Stimulated activated CD4-positive, alpha-beta T cell treated with anti-CD3 and anti-CD28 coated beads, Interleukin-1b, Interleukin-23, amount 100 ng/mL, for 48 hours (primary cell): ENCODE data around the gene P2RX7.

Source experiments
- DNase-seq: peaks from one replicate; pipeline ENCODE4 v3.0.0-alpha.2; 2020

The P2RX7 gene

GRCh38 chr12:121111684-121112083 is 21.0 kb upstream of the P2RX7 start:
- DNase-seq = no peak

DNA sequence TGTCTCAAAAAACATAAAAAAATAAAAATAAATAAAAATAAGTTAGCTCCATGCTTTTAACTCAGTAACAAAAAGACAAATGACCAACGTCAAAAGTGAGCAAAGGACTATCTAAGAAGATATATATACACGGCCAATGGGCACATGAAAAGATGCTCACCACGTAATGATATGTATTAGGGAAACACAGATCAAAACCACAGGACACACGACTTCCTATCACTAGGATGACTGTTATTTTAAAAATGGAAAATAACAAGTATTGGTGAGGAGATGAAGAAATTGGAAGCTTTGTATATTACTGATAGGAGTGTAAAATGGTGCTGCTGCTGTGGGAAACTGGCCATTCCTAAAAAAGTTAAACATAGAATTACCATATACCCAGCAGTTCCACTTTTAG is 20.2 kb upstream of the P2RX7 start:
- no peak for DNase-seq

DNA sequence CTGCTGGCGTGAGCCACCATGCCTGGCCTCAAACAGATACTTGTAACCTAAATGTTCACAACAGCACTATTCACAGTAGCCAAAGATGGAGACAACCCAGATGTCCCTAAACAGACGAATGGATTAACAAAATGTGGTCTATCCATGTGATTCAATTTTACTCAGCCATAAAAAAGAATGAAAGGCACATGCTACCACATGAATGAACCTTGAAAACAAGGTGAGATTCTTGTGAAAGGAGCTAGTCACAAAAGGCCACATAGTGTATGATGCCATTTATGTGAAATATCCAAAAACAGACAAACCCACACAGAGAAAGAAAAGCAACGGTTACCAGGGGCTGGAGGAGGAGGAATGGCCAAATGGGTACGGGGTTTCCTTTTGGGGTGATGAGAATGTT is 19.6 kb upstream of the P2RX7 start:
- DNase-seq = no peak

DNA sequence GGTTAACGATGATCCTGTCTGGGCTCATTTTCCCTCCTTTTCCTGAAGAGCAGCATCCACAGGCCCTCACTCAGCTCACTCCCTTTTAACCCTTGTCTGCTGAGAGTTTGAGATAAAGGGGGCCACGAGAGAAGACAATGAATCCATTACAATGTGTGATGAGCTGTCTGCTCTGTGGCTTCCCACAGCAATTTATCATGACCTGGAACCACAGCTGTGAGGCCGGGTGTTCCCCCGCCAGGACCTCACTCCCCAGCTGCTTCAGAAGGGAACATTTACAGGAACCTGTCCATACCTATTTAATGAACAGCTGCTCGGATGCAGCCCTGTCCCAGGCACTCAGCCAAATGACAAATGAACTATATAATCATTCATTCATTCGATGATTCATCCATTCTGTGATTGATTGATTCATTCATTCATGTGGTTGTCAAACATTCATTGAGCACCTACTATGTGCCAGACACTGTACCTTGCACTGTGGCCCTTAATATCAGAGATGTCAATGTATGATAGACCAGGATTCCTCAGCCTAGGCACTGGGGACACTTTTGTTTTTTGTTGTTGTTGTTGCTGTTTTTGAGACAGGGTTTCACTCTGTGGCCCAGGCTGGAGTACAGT is 18.5 kb upstream of the P2RX7 start:
- no peak for DNase-seq

- DNase-seq = no peak
These were observed 17.9 kb upstream of the P2RX7 start for GRCh38 chr12:121114806-121115205.

- no peak for DNase-seq
These were observed 17.1 kb upstream of the P2RX7 start for GRCh38 chr12:121115530-121115929.

DNA sequence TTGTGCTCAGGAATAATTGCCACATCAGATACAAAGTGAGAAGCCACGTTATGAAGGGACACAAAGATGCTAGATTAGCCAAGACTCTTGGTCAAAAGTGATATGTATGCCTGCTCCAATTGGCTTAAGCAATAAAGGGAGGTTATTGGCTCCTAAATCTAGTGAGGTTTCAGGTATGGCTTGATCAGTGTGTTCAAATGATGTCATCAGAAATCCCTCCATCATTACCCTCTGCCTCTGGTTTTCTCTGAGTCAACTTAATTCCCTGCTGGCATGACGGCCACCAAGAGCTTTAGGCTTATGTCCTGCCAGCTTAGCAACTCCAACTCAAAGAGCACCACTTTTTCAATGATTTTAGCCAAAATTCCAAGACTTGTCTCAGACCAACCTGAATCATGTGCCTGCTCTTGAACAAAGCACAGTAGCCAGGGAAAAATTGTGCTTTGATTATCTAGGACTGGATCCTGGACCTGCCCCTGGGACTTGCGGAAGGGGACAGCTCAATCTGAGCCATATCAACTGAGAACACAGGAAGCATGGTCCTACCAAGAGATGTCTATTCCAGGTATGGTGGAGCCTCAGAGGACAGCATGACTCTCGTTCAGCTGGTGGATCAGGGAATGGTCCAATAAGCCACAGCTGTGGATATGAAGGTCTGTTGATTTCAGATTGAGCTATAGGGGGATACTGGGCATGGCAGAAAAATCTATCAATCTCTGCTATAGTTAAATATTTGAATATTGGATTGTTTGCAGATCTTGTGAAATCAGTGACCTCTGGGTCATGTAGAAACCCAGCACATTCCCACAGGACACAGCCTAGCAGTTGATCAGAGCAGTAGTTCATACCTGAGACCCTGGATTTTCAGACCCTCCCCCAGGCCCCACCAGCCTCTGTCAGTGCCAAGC is 16.1 kb upstream of the P2RX7 start:
- DNase-seq = no peak

GRCh38 chr12:121117226-121117777 is 15.4 kb upstream of the P2RX7 start:
- no peak for DNase-seq

GRCh38 chr12:121120323-121120722 is 12.4 kb upstream of the P2RX7 start:
- no peak for DNase-seq

GRCh38 chr12:121120989-121121755 is 11.5 kb upstream of the P2RX7 start:
- no peak for DNase-seq

GRCh38 chr12:121121805-121122204 is 10.9 kb upstream of the P2RX7 start:
- DNase-seq = no peak

DNA sequence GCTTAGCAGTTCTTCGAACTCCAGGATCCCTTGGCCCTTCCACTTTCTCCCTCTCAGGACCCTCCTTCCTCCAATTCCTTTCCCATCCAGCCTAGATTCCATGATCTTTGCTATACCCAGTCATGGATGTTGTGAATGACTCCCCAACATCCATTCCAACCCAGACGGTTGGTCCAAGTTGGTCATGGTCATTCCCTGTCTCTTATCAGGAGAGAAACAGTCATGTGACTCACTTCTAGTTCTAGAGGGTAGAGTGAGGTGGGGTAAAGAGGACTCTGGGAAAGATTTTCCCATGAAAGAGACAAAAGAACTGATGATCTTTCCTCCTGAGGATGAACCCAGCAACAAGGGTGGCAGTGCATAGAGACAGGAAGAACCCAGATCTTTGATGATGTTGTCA is 9.2 kb upstream of the P2RX7 start:
- DNase-seq = no peak

DNA sequence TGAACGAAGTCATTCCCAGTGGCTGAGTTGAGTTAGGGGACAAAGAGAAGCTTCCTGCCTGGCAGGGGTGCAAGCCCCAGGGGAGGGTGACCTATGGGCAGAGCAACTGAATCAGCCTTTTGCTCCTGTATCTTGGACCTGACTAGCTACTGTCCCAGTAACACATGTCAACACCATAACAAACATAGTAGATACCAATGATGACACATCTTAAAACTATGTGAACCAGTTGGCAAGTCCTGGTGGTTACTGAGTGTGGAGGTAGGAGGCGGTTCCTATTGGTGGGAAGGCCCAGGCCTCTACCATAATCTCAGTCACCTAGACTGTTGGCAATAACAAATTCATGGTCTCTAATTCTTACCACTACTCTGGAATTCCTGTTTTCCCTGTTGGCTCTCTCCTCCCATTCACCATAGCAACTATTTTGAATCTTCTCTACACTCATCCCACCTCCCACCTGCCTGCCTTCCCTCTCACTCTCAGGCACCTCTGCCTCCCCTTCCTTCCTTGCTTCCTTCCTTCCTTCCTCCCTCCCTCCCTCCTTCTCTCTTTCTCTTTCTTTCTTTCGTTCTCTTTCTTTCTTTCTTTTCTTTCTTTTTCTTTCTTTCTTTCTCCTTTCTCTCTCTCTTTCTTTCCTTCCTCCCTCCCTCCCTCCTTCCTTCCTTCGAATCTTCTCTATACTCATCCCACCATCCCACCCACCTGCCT is 8.1 kb upstream of the P2RX7 start:
- DNase-seq = peak; percentile 24

- DNase-seq = no peak
These were observed 5.2 kb upstream of the P2RX7 start for GRCh38 chr12:121127501-121127900.

DNA sequence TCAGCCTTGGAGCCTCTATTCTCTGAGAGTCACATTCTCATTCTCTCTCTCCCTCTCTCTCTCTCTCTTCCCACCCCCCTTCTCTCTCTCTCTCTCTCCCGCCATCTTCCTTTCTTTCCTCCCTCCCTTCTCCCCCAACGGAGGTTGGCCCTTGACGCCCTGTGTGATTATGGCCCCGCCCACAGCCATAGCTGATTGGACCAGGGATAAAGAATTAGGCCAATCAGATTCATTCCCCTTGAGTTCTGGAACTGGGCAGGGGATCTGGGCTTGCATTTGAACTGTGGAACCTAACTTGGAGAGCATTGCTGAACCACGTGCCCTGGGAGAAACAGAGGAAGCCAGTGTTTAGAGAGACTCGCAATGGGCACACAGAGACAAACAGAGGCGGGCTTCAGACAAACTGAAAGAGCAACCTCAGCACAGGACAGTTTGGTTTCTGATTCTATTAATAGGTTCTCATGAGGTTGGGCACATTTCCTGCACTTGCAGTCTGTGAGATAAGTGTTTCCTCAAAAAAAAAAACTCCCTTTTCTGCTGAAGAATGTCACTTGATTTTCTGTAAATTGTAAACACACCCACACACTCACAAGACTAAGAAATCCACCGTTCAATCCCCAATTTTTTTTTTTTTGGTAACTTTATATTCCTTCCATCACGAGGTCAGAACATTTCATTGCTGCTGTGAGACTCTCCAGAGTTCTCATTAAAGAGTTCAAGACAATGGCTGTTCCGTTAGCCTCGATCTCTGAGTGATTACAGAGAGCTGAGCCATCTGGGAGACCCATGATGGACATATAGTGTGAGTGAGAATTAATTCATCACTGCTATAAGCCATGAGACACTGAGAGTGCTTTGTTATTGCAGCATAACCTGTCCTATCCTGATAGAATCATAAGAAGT is 3.5 kb upstream of the P2RX7 start:
- peak; percentile 90 for DNase-seq

GRCh38 chr12:121129811-121130147 is 2.9 kb upstream of the P2RX7 start:
- DNase-seq = no peak

DNA sequence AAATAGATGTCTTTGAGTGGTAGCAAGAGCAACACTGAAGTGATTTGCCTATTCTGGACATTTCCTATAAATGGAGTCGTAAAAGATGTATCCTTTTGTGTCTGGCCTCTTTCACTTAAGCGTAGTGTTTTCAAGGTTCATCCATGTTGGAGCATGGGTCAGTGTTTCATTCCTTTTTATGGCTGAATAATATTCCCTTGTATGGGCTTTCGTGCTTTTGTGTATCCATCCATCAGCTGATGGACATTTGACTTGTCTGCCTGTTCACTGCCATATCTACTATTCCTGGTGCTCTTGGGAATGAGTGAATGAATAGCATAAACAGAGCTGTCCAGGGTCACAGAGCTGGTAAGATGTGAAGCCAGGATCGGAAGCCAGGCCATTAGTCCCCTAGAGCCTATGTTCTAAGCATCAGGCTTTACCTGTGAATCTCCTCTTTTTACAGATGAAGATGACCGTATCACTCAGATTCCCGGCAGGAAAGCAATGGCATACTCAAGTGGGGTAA is 1.8 kb upstream of the P2RX7 start:
- no peak for DNase-seq

DNA sequence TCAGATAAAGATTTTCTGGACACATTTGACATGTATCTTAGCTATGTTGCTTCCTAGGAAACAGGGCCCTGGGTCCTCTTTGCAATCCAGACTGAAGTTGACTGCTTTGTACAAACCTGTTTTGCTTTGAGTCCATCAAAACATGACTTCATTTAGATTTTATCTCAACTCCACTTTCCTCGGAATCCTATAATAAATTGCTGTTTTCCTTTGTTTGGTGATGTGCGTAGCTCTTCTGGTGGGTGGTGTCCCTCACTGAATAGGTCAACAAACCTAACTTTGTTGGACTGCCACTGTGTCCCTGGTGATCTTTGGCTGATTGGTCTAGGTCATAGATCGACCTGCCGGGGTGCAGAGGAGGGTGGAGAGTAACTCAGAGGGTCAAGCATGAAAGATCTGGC is 735 bp upstream of the P2RX7 start:
- no peak for DNase-seq

DNA sequence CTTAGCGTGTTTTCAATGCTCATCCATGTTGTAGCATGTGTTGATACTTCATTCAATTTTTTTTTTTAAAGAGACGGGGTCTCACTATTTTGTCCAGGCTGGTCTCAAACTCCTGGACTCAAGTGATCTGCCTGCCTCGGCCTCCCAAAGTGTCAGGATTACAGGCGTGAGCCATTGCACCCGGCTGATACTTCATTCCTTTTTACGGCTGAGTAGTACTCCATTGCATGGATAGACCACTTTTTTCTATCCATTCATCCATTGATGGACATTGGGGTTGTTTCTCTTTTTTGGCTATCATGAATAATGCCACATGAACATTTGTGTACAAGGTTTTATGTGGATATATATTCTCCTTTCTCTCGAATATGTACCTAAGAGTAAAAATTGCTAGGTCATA is 1.2 kb downstream of the P2RX7 start:
- DNase-seq = no peak

- DNase-seq = no peak
These were observed 2.6 kb downstream of the P2RX7 start for GRCh38 chr12:121135320-121135719.

GRCh38 chr12:121137512-121137911 is 4.8 kb downstream of the P2RX7 start:
- DNase-seq = no peak

- DNase-seq = no peak
These were observed 5.6 kb downstream of the P2RX7 start for GRCh38 chr12:121138284-121138683.
